GM21381 (cell line): ENCODE results near the gene CDKN2C.
"Not testable (repeated sequence)": the region's sequence is repeated elsewhere in the genome, so short reads cannot be mapped to it uniquely, and the experiment has no call there.

Experiments used
- ATAC-seq: cut with Tn5 transposase; IDR thresholded peaks from one replicate; pipeline ENCODE4 v1.9.1; 2021; ENCODE audit warnings: mild to moderate bottlenecking, moderate library complexity; ENCODE audit not compliant: unreplicated experiment

The CDKN2C gene

DNA sequence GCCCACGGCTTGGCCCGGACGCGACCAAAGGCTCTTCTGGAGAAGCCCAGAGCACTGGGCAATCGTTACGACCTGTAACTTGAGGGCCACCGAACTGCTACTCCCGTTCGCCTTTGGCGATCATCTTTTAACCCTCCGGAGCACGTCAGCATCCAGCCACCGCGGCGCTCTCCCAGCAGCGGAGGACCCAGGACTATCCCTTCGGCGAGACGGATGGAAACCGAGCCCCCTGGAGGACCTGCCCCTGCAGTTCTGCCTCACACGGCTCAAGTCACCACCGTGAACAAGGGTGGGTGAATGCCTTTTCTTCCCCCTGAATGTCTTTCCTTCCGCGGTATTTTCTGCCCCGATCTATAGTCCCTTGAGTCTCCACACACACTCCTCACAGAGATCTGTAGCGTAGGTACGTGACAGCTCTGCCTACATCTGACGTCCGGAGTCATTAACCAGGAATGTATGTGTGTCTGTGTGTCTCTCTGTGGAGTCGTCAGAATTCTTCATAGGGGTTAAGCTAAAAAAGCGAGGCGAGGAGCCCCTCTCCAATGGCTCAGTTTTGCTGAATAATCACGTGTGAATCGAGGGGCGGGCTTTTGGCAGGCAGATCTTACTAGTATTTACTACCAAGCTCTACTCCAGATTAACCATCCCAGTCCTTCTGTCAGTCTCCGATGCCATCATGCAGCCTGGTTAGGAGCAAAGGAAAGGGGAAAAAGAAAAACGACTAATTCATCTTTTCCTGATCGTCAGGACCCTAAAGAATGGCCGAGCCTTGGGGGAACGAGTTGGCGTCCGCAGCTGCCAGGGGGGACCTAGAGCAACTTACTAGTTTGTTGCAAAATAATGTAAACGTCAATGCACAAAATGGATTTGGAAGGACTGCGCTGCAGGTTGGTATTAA lies at the start of gene CDKN2C:
CDKN2C (plus strand) TSS at position 635 of the 898 bp plus-strand sequence; CDS start at position 759, 124 bp downstream.
- ATAC-seq = peak; percentile 31

DNA sequence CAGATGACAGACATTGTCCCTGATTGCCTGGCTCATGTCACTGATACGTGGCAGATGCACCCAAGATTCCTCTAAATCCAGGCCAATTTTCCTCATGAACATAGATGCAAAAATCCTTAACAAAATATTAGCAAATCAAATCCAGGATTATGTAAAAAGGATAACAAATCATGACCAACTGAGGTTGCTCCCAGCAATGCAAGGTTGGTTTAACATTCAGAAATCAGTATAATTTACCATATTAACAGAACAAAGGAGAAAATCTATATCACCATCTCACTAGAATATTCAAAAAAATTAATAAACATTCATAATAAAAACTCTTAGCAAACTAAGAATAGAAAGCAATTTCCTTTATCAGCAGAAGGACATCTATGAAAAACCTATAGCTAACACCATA lies 49.6 kb upstream of the CDKN2C start:
- ATAC-seq = no peak

DNA sequence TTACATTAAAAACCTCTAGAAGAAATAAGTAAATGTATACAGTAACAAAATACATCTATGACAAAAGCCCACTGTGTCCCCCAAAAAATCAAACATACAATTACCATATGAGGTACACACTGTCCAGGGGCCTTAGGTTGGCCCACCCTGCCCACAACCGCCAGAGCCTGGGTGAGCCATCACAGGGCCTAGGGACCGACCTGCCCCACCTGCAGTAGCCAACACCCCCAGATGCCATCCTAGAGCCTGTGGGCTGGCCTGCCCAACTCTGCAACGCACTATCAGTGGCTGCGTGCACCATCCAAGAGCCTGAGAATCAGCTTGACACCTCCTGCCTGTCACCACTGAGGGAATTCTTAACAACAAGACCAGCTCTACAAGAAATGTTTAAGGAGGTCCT lies 49.0 kb upstream of the CDKN2C start:
- ATAC-seq = no peak

DNA sequence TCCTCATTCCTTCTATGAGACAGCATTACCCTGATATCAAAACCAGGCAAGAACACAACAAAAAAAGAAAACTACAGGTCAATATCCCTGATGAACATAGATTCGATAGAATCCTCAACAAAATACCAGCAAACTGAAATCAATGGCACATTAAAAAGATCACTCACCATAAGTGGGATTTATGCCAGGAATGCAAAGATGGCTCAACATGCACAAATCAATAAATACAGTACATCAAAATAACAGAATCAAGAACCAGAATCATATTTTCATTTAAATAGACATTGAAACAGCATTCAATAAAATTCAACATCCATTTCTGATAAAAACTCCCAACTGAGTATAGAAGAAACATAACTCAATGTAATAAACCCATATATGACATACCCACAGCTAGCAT lies 46.5 kb upstream of the CDKN2C start:
- no peak for ATAC-seq

DNA sequence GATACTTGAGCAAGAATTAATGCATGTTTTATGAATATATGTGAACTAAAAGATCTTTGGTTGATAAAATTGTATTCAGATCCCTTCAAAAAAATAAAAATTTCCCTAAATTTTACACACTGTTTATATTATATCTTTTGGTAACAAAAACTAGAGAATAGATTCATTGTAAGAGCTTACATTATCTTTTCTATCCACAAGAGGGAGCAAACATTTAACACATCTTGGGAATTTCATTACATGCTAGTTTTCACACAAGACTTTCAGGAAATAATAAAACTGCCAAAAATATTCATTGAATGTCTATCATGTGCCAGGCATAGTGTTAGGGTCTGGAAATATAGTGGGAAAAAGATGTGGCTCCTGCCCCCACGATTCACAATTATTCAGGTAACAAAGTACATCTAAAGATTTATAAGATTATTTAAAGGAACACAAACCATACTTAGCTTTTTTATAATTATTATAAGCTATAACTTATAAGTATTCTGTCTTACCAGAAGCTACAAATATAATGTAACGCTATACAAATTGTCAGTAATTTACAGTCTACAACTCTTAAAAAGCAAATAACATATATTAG lies 40.6 kb upstream of the CDKN2C start:
- no peak for ATAC-seq

DNA sequence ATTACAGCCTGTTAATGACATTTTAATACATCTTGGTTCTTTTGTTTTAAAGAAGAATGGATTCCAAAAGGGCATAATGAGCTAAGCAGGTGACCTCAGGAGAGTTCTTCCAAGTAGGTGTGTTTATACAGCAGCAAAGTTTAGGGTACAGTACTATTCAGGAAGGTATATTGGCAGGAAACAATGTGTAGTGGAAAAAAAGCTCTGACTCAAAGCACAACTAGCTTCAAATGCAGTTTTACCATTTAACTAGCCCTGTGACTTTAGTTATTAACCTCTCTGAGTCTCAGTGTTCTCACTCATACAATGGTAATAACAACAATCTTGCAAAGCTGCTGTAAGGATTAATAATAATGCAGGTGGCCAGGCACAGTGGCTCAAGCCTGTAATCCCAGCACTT lies 39.9 kb upstream of the CDKN2C start:
- peak; percentile 71 for ATAC-seq

DNA sequence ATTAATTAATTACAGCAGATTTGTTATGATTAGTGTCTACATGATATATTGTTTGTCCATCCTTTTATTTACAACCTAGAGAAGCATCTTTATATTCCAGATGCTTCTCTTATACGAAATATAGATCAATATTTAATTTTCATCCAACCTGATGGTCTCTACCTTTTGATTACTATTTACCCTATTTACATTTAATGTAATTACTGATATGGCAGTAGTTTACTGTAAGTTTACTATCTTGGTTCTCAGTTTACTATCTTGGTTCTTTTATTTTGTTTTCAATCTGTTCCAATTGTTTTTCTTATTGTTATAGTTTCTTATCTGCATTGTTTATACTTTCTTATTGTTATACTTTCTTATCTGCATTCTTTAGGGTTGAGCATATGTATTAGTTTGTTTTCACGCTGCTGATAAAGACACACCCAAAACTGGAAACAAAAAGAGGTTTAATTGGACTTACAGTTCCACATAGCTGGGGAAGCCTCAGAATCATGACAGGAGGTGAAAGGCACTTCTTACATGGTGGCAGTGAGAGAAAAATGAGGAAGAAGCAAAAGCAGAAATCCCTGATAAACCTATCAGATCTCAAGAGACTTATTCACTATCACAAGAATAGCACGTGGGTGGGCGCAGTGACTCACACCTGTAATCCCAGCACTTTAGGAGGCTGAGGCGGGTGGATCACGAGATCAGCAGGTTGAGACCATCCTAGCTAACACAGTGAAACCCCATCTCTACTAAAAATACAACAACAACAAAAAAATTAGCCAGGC lies 38.9 kb upstream of the CDKN2C start:
- no peak for ATAC-seq

DNA sequence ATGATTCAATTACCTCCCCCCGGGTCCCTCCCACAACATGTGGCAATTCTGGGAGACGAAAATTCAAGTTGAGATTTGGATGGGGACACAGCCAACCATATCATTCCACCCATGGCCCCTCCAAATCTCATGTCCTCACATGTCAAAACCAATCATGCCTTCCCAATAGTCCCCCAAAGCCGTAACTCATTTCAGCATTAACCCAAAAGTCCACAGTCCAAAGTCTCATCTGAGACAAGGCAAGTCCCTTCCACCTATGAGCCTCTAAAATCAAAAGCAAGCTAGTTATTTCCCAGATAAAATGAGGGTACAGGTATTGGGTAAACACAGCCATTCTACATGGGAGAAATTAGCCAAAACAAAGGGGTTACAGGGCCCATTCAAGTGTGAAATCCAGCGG lies 38.0 kb upstream of the CDKN2C start:
- not testable (repeated sequence) for ATAC-seq

DNA sequence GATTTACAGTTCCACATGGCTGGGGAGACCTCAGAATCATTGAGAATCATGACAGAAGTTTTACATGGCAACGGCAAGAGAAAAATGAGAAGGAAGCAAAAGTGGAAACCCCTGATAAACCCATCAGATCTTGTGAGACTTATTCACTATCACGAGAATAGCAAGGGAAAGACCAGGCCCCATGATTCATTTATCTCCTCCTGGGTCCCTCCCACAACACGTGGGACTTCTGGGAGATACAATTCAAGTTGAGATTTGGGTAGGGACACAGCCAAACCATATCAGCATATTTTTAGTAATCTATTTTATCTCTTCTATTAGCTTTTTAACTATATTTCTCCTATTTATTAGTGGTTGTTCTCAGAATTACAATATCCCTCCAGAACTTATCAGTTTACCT lies 36.3 kb upstream of the CDKN2C start:
- not testable (repeated sequence) for ATAC-seq

DNA sequence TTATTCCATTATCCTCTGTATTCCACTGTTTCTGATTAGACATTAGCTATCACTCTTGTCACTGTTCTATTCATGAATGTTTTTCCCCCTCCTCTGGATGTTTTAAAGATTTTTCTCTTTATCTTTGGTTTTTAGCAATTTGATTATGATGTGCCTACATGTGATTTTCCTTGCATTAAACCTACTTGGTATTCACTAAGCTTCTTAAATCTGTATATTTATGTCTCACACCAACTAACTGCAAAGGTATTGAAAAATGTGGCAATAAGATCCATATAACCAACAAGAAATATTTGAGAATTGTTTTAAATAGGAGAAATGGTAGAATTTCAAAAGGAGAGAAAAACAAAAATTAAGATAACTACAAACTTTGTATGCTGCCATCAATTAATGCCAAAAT lies 35.2 kb upstream of the CDKN2C start:
- ATAC-seq = no peak

DNA sequence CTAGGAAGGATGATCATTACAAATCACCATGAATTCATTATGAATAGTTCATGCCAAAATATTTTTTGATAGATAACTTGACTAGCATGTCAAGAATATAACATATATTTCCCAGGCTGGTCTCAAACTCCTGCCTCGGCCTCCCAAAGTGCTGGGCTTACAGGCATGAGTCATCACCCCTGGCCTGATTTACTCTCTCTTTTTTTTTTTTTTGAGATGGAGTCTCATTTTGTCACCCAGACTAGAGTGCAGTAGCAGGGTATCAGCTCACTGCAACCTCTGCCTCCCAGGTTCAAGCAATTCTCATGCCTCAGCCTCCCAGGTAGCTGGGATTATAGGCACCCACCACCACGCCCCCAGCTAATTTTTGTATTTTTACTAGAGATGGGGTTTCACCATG lies 34.8 kb upstream of the CDKN2C start:
- not testable (repeated sequence) for ATAC-seq

DNA sequence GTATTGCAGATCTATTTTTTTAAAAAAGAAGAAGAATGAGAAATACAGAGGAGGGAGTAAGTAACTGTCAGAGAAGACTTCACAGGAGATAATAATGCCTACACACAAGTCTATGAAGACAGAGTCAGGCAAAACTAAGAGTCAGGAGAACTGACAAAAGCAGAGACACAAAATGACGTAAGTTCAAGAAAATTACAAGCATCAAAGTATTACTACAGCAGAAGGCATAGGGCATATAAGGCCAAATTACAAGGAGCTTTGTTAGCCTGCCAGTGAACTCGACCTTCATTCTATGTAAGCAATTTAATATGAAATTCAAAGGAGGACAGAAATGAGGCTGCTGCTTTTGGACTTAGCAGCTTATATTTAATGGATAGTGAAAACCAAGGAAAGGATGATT lies 33.7 kb upstream of the CDKN2C start:
- ATAC-seq = no peak

DNA sequence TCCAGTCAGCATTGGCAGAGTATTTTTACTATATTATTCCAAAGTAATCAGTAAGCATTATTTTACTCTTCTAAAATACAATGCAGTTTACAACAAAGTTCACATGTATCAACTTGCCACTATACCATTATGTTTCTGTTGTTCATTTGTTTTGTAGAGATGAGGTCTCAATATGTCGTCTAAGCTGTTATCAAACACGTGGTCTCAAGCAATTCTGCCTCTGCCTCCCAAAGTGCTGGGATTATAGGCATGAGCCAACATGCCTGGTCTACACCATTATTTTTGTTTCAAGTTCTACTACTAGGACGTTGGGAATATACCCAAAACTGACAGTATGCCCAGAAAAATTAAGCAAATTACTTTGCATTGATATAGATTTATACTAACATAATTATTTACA lies 29.8 kb upstream of the CDKN2C start:
- ATAC-seq = no peak

DNA sequence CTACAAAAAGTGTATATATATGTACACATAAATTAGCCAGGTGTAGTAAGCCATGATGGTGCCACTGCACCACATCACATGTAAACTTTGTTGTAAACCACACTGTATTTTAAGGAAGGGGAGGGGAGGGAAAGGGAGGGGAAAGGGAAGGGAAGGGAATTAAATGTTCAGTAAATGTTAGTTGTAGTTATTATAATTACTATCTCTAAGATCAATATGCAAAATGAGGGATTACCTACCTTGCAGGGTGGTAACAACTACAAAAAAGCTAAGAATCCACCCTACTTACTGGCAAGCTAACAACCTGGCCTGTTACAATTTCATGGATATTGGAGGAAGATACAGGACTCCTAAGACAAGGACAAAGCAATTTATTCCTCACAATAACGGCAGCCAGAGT lies 27.7 kb upstream of the CDKN2C start:
- ATAC-seq = no peak

DNA sequence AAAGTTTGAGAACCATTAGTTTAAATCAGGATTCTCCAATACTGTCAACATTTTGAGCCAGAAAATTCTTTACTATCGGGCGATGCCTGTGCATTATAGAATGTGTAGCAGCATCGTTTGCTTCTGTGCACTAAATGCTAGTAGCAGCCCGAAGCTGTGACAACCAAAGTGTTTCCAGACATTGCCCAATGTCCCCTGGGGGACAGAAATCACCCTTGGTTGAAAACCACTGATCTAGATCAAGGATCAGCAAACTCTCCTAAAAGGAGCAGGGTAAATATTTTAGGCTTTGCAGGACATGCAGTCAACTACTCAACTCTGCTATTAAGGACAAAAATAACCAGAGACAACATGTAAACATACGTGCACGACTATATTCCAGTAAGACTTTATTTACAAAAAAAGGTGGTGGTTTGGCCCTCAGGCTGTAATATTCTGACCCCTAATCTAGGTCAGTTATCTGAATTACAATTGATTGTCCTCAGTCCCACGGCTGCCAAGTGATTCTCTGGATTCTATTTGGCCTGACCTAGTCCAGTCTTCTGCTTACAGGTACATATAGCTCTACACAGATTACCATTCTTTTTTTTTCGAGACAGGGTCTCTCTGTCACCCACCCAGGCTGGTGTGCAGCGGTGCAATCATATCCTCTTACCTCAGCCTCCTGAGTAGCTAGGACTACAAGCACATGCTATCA lies 20.6 kb upstream of the CDKN2C start:
- no peak for ATAC-seq

DNA sequence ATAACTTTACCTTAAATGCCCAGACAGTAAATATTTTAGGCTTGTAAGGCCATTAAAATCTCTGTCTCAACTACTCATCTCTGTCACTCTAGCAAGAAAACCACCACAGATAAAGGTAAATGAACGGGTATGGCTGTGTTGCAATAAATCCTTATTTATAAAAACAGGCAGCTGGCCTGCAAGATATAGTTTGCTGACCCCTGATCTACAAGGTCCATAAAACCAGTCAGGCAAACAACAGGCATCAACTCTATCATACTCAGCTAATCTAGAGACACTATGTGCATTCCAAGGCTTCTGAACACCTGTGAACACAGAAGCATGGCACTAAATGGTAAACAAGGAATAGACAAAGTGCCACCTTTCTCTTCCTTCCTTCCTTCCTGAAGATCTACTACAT lies 19.6 kb upstream of the CDKN2C start:
- no peak for ATAC-seq

DNA sequence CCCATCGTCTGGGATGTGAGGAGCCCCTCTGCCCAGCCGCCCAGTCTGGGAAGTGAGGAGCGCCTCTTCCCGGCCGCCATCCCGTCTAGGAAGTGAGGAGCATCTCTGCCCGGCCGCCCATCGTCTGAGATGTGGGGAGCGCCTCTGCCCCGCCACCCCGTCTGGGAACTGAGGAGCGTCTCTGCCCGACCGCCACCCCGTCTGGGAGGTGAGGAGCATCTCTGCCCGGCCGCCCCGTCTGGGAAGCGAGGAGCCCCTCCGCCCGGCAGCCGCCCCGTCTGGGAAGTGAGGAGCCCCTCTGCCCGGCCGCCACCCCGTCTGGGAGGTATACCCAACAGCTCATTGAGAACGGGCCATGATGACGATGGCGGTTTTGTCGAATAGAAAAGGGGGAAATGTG lies 17.5 kb upstream of the CDKN2C start:
- ATAC-seq = not testable (repeated sequence)

DNA sequence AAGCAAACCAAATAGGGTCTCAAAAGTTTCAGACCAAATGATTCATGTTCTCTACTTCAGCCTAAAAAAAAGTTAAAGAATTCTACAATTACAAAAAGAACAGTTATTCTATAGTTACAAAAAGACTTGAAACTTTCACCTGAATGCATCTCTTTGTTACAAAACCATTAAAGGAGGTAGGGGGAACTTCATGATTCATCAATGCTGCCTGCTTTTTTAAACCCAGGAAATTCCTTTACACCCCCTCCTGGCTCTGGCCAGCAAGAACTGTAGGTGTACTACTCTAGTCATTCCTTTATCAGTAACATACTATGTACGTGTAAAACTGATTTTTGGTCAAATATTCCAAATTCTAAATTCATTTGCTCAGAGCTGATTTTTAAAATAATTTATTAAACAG lies 14.9 kb upstream of the CDKN2C start:
- no peak for ATAC-seq

DNA sequence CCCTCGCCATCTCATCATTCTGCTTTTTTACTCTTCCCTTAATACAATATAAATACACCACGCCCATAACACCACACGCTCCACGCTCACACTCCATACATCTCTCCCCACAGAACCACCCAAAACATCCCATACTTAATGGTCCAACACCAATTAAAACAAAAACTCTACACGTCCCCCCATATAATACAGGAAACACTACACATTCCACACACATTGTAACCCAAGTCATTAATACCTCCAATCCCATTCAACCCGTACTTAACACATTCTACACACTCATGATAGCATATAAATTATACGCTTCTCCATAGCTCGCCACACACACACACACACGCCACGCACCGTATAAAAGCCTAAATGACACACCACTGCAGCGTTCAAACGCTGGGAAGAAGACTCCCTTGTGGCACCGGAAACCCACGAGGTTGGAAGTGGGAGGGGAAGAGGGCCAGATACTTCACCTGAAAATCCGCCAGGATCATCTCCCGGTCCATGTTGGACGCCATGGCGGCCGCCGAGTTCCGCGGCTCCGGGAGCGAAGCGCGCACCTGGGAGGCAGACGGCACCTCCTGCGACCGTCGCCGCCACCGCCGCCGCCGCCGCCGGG lies 10.6 kb upstream of the CDKN2C start:
- no peak for ATAC-seq

DNA sequence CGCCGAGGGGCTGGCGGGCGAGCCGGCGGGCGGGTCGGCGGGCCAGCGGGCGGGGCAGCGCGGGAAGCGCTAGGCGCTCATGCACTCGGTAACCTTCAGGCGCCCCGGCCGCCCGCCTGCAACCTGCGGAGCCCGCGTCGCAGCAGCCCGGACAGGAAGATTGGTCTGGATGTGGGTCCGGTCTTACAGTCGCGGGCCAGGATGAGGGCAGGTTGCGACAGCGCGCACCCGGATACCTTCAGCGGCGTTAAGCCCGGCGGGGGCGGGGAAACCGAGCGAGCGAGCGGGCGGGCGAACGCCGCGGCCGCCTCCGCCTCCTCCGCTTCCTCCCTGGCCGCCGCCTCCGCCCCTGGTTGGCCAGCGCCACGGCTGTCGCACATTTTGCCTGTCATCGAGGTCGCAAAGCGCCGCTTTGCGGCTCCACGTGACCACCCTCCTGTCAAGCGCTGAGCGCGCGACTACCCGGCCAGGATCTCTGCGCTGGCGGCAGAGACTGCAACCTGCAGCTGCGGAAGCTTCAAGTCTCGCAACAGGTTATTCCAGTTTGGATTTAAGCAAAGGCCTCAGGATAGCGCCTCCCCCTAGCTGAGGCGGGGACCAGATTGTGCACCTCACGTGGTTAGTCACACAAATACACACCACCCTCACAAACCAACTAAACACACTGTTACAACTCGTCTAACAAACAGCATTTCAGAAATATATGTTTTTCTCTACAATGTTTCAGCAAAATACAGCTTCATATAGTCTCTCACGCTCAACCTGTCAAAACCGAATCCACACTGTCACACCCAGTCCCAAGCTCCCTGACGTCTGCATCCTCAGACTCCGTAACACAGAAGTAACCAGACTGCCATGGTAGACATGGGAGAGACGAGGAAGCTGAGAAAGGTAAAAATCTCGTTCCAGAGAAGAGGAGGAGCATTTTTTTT lies 9.9 kb upstream of the CDKN2C start, which contains the start of gene FAF1:
FAF1 (minus strand) TSS at position 355 of the 932 bp plus-strand sequence. CDS start 456 bp downstream, outside the sequence.
- ATAC-seq = peak; percentile 89
